ENCODE results near the gene OTUD4.

DNA sequence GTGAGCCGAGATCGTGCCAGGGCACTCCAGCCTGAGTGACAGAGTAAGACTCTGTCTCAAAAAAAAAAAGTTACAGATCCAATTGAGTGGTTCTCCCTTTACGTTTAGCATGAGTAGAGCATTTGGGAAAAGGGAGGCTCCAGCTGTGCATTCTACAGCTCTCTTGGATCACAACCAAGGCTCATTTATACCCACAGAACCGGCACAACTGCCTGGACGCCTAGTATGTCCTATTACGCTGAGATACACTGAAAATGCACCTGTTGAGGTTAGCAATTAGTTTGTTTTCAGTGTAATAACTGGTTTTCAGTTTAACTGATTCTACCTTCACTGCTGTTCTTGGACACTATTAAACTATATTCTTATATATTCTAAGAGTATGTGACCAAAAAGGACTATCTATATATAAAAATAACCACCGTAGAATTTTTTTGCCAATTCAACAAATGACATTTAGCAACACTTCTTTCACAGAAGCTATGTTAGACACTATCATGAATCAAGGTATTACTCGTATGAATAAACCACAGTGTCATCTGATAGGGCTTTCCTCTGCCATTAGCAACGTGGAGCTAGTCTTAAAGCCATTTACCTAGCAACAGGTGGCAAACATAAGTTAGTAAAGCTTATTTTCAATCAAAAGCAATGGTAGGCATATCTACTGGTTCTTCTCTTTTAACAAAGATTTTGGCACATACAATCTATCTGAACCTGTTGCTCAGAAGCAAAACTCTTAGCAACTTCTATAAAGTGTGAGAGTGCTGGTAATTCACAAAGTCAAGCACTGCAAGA, 3.6 kb downstream of the OTUD4 start:
- no peak for TF ChIP-seq CTCF (conservative IDR thresholded peaks at IDR 0.05; ENCODE audit: low read depth, low read length)
- TF ChIP-seq EZH2 (IDR thresholded peaks at IDR 0.05; ENCODE audit: borderline replicate concordance, low read depth, low read length, poor library complexity, severe bottlenecking) = no peak
